VCaP (cell line): ENCODE data around the gene PLD3.

ENCODE experiments used
- H3K27ac ChIP-seq: fragments of 450-650 bp; 2 replicates; pipeline ENCODE4 v1.5.1; 2017
- TF ChIP-seq, protein P1 (sequence below): fragments of 450-650 bp; conservative IDR thresholded peaks from 2 replicates; pipeline ENCODE4 v1.5.1; 2017; ENCODE audit warnings: mild to moderate bottlenecking, moderate library complexity

The PLD3 gene

DNA sequence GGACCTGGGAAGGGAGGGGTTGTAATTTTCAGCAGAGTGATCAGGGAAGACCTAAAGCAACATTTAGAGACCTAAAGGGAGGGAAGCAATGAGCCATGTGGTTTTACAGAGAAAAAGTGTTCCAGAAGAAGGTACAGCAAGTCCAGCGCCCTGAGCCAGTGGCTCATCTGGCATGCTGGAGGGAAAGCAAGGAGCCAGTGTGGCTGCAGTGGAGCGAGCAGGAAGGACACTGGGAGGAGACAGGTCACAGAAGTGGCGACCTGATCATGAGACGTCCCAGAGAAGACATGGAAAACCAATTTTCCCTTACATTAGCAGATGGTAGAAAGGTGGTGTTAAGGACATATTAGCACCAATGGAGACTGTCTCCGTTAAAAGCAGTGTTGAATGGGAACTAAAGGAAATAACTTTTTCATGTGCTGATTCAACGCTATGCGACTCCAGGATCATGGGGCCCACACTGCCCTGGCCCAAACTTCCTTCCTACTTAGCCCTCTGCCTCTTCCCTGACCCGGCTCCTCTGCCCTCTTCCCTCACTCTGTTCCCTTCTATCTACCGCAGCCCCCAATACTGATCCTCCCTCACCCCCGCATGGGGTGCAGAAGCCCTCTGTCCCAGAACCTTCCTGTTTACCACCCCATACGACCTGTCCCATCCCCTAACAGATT, 5.7 kb upstream of the PLD3 start:
- H3K27ac ChIP-seq: no peak overlapping the region
- TF ChIP-seq, protein P1, sequence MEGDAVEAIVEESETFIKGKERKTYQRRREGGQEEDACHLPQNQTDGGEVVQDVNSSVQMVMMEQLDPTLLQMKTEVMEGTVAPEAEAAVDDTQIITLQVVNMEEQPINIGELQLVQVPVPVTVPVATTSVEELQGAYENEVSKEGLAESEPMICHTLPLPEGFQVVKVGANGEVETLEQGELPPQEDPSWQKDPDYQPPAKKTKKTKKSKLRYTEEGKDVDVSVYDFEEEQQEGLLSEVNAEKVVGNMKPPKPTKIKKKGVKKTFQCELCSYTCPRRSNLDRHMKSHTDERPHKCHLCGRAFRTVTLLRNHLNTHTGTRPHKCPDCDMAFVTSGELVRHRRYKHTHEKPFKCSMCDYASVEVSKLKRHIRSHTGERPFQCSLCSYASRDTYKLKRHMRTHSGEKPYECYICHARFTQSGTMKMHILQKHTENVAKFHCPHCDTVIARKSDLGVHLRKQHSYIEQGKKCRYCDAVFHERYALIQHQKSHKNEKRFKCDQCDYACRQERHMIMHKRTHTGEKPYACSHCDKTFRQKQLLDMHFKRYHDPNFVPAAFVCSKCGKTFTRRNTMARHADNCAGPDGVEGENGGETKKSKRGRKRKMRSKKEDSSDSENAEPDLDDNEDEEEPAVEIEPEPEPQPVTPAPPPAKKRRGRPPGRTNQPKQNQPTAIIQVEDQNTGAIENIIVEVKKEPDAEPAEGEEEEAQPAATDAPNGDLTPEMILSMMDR: no peak

DNA sequence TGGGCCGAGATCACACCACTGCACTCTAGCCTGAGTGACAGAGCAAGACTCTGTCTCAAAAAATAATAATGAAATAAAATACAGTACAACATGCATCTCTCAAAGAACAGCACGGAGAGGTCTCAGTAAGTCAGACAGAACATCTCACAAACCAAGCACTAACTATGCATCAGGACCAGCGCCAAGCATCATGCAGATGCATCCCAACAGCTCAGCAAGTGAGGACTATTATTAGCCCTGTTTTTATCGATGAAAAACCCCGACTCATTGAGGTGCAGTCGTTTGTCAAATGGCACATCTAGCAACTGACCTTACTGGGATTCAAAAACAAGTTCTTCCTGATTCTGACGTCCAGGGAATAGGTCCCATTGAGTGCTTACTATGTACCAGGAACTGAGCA, 4.1 kb upstream of the PLD3 start:
- no peak overlapping the region for H3K27ac ChIP-seq
- TF ChIP-seq, protein P1: no peak

DNA sequence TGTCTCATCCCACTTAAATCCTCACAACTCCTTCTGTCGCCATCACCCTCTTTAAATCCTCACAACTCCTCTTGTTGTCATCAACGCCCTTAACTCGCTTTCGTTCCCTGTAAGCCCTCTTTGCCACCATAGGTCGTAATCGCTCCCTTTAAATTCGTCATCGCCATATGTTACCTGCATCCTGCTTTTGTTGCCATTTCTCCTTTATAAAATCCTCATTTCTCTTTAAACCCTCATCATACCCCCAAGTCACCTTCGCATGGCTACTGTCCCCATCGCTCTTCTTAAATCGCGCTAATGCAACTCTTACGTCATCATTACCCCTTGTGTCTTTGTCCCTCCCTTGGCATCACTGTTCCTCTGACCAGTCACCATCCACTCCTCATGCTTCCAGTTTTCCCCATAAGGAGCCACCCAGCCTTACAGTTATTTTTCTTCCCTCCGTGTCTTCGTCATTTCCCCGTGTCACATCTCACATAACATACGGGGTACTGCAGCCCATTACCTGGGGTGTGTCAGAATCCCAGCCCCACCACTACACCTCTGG, 539 bp downstream of the PLD3 start:
- peak overlapping the region; percentile 66 for H3K27ac ChIP-seq
- TF ChIP-seq, protein P1: no peak

DNA sequence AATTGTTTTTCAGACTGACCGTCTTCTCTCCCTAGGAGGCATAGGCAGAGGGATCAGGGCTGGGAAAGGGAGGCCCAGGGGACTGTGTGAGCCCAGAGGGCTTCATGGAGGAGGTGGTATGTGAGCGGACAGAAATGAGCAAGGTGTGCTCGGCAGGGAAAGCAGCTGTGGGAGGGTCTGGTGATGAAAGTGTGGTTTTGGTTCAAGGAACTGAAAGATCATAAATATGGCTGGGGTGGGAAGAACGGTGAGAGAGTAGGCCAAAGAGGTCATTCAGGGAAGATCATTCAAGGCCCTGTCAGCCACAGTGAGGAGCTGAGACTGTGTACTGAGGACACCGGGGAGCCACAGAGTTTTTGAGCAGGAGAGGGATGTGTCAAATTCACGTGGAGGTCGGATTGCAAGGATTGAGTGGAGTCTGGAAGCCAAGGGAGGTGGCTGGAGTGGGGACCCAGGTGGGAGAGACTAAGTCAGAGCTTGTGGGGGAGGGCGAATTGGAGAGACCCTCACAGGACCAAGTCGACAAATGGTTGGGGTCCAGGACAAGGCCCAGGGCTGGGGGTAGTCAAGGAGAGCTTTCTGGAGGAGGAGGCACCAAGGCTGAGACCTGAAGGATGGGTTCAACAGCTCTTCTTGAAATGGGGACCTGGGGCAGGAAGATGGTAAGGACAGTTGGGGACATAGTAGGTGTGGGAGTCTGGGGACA, 7.6 kb downstream of the PLD3 start:
- H3K27ac ChIP-seq: no peak overlapping the region
- TF ChIP-seq, protein P1: no peak

DNA sequence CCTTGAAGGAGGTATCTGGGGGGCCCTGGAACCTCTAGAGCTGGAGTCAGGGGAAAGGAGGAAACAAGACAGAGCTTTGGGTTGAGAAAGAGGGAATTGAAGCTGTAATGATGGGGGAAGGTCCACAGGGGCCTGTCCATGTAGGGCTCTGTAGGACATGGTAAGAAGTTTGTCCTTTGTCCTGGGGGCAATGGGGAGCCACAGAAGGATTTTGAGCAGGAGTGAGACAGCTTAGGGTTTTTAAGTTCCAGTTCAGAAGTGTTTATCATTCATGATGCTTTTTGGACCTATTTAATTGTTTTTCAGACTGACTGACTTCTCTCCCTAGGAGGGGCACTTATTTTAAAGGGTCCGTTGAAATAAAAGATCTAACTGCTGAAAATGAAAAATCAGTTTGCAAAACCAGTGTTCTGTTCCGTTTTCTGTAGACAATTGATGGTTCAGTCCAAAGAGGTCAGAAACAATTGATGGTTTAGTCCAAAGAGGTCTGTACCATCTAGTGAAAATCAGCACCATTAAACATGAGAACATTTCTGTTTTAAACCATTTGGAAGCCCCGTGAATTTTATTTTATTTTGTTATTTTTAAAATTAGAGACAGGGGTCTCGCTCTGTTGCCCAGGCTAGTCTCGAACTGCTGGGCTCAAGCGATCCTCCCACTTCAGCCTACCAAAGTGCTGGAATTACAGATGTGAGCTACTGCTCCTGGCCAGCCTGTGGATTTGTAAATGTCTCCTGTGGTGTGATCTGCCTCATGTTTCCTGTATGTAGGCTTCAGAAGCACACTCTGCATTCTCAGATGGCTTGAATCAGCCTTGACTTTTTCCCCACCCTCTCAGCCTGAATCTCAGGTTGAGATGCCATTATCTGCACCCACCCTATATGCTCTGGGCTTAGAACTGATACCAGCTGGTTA, 8.4 kb downstream of the PLD3 start:
- H3K27ac ChIP-seq: no peak overlapping the region
- TF ChIP-seq, protein P1: no peak

DNA sequence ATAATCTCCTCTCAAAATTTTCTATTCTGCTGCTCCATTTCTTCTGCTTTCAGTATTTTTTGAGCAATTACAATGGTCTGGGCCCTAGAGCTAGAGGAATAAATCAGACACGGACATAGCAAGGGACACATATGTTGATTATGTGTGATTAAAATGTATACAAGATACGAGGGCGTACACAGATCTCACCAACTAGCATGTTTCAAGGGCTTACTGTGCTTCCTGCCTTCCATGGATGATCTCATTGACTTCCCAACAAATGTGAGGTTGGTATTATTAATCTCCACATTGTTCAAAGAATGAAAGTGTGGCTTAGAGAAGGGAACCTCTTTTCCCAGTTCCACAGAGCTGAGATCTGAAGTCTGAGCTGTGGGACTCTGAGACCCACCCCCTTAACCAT, 9.1 kb downstream of the PLD3 start:
- H3K27ac ChIP-seq: no peak overlapping the region
- TF ChIP-seq, protein P1: no peak

DNA sequence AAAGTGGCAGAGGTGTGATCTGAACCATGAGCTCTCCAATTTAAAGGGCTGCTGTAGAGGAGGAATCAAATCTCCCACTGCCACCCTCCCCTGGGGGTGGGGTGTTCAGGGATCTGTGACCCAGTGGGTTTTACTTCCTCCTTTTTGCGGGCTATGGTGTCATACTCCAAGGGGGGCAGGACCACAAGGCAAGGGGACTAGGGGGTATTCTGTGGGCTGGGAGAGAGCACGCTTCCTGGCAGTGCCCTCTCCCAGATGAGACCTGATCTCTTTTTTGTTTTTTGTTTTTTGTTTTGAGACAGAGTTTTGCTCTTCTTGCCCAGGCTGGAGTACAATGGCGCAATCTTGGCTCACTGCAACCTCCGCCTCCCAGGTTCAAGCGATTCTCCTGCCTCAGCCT, 10.3 kb downstream of the PLD3 start:
- no peak overlapping the region for H3K27ac ChIP-seq
- TF ChIP-seq, protein P1: no peak
